GM18502 (cell line): ENCODE results near the gene STX1B.
"Not testable (repeated sequence)": the region's sequence is repeated elsewhere in the genome, so short reads cannot be mapped to it uniquely, and the experiment has no call there.

ENCODE experiments used
- ATAC-seq: cut with Tn5 transposase; IDR thresholded peaks from one replicate; pipeline ENCODE4 v1.9.1; 2021; ENCODE audit warnings: mild to moderate bottlenecking; ENCODE audit not compliant: unreplicated experiment, poor library complexity

The STX1B gene

DNA sequence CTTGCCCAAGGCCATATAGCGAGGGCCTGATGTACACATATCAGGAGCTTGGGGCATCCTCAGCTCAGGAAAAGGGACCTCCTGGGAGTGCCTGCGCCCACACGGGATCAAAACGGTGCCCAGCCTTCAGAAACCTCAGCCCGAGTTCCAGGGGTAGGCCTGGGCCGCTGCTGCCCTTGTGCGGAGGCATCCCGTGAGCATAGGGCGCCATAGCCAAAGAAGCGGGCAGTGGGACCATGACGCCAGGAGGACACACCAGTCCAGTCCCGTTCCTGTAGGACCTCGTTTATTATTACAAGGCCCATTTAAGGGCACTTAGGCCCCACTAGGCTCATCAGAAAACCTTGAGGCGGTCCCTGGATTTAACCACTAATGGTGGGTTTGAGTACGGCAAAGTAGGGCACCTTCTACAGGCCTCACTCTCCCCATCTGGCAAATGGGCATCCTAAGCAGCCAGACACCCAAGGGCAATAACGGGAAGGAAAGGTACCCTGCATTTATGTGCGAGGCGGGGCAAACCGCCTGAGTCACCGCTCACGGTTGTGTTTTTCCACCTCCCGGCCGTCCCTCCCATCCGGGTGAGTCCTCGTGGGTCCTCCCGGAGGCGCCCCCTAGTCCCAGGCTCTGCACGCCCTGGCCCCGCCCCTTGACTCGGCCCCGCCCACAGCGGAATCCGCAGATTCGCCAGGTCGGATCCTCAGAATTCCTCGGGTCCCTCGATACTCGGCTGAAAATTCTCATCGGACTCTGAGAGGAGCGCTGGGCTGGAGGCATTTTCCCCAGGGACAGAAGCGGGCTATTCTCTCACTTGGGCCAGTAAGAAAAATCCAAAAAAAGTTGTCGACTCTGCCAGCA, 53.6 kb downstream of the STX1B start:
- ATAC-seq = peak; percentile 44

GRCh38 chr16:30954993-30955392, 55.4 kb downstream of the STX1B start:
- ATAC-seq = no peak

DNA sequence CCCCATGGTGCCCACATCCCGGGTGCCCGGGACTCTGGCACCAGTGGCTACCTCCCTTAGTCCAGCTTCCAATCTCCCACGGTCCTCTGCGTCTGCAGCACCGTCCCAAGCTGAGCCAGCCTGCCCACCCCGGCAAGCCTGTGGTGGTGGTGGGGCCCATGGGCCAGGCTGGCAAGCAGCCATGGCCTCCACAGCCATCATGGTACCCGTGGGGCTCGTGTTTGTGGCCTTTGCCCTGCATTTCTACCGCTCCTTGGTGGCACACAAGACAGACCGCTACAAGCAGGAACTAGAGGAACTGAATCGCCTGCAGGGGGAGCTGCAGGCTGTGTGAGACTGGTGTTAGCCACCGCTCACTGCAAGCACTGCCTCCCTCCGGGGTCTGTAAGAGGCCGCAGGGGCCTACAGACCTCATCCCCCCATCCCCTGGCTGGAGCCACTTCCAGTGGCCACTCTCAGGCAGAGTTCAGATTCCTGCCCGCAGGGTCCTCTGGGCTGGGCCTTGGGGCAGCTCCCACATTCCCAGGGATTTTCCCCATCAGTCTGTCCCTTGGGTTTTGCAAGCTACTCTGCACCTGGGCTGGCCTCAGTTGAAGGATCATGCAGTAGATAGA, 56.8 kb downstream of the STX1B start:
- ATAC-seq = no peak

DNA sequence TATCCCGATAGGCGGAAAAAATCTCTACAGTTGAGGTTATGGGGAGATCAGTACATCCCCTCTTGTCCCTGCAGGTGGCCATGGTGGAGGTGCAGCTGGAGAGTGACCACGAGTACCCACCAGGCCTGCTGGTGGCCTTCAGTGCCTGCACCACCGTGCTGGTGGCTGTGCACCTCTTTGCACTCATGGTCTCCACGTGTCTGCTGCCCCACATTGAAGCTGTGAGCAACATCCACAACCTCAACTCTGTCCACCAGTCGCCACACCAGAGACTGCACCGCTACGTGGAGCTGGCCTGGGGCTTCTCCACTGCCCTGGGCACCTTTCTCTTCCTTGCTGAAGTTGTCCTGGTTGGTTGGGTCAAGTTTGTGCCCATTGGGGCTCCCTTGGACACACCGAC, 57.3 kb downstream of the STX1B start:
- ATAC-seq = no peak

GRCh38 chr16:30951750-30952149, 58.7 kb downstream of the STX1B start:
- no peak for ATAC-seq

GRCh38 chr16:30951193-30951592, 59.2 kb downstream of the STX1B start:
- ATAC-seq = no peak

DNA sequence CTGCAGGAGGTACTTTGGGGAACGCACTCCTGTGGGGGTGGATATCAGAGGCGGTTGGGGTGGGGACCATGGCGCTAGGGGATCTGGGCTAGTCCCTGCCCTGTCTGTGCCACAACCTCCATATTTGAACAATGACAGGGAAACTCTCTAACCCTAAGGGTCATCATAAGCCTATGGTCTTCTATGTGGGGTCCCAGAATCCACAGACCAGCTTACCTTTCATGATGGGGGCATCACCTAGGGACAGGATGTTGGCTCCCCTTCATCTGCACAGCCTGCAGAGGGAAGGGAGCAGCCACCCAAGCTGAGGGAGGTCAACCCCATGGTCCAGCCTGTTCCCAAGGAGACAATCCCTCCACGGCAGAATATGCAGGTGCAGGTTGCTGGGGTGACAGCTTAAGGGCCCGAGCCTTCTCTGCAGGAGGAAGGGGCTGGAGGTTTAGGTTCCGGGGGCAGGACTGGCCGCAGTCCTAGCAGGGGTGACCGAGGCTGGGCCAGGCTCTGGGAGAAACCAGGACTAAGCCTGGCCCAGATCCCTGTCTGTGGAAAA, 59.8 kb downstream of the STX1B start:
- ATAC-seq = no peak

- peak; percentile 58 for ATAC-seq
Observed at GRCh38 chr16:30949650-30950515, 60.6 kb downstream of the STX1B start.

DNA sequence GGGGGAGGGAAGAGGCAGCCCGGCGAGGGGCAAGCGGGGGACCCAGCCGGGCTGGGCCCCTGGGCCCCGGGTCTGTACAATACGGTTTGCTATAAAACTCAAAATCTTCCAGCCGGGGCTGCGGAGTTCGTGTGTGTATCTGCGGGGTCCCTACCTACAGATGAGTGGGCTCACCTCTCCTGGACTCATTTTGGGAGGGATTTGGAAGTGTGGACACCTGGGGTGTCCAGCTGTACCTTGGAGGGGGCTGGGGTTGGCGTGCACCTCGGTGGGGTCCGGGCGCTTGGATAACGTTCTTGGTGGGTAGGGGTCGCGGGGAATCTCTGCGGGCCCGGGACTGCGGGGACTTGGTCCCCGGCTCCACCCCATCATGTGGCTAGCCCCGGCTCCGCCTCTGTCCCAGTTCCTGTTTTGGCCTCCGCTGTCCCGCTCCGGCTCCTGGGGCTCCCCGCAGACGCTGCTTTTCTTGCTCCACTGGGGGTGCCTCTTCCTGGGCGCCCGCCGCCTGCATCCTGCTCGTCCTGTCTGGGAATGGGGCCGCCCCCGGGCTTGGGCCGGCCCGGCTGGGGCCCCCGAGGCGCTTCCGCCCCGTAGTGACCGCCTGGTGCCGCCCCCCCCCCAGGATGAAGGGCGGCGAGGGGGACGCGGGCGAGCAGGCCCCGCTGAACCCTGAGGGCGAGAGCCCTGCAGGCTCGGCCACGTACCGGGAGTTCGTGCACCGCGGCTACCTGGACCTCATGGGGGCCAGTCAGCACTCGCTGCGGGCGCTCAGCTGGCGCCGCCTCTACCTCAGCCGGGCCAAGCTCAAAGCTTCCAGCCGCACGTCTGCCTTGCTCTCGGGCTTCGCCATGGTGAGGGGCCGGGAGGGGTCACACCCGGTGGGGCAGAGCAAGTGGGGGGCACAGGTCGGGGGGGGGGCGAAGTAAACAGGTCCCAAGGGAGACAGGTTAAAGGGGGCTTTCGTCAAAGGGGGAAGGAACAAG, 61.5 kb downstream of the STX1B start, which contains the start of gene ORAI3:
Gene ORAI3, plus strand, starts transcription at position 402 of the 983 bp plus-strand sequence. Its CDS starts 222 bp downstream, at position 624.
- peak; percentile 70 for ATAC-seq

DNA sequence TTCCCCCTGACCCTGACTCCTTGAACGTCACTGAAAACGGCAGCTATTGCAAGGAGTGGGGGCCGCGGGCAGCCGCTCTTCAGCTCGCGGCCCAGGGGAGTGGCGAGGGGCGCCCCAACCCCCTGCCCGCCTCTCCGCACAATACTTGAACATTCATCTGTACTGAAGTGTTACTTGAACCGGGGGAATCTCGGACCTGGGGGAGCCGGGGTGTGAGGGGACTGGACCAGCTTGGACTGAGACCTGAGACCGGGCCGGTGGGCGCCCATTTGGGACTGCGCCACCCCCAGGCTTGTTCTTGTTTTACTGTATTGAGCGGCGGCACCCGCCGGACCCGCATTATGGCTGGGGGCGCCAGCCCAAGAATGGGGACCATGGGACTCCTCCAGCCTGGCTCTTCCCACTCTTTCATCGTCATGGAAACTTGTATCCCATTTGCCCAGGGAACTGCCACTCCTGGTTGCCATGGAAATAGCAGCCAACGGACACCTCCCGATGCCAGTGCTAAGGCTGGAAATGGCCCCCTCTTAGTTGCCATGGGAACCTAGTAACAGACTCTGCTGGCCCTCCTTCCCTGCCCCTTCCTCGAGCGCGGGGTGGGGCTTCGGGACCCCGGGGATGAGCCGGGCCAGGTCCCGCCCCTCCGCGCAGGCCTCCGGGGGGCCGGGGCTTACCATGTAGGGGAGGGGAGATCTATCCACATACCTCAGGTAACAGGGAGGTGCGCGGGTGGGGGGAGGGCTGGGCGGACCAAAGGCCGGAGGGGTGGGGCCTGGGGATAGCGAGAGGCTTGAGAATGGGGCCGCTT, 62.4 kb downstream of the STX1B start:
- peak; percentile 15 for ATAC-seq

GRCh38 chr16:30947541-30947858, 62.9 kb downstream of the STX1B start:
- ATAC-seq = no peak

DNA sequence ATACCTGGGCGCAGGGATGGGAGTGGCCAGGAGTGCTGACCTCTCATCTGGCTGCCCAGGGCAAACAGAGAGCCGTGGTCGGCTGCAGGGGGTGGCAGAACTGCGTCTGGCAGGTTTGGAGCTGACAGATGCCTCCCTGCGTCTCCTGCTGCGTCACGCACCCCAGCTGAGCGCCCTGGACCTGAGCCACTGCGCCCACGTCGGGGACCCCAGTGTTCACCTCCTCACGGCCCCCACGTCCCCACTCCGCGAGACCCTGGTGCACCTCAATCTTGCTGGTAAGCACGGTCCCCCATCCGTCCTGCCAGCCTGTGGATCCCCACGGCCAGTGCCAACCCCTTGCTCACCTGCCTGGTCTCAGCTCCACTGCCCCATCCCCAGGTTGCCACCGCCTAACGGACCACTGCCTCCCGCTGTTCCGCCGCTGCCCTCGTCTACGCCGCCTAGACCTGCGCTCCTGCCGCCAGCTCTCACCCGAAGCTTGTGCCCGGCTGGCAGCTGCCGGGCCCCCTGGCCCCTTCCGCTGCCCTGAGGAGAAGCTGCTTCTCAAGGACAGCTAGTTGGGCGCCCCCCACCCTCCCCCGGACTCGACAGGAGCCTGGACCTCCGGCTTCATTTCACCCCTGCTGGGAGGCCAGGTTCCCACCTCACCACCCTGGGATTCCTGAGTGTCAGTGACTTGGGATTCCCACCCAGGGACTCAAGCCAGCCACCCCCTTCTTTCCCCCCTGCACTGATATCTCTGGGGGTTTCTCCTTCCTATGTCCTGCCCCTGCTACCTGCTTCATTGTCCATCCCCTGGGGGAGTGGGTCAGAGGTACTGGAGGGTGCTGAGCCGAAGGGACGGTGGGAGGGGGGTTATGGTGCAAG, 63.5 kb downstream of the STX1B start:
- no peak for ATAC-seq

DNA sequence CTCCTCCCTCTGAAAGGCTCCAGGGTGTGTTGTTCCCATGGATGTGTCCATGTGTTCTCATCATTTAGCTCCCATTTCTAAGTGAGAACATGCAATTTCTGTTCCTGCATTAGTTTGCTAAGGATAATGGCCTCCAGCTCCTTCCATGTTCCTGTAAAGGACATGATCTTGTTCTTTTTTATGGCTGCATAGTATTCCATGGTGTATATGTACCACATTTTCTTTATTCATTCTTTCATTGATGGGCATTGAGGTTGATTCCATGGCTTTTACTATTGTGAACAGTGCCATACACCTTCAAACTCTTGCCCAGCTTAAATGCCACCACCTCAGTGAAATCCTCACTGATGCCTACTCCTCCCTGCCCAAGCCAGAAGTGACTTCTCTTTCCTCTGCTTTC, 66.1 kb downstream of the STX1B start:
- ATAC-seq = no peak

GRCh38 chr16:30942426-30942806, 68.0 kb downstream of the STX1B start:
- ATAC-seq = no peak

DNA sequence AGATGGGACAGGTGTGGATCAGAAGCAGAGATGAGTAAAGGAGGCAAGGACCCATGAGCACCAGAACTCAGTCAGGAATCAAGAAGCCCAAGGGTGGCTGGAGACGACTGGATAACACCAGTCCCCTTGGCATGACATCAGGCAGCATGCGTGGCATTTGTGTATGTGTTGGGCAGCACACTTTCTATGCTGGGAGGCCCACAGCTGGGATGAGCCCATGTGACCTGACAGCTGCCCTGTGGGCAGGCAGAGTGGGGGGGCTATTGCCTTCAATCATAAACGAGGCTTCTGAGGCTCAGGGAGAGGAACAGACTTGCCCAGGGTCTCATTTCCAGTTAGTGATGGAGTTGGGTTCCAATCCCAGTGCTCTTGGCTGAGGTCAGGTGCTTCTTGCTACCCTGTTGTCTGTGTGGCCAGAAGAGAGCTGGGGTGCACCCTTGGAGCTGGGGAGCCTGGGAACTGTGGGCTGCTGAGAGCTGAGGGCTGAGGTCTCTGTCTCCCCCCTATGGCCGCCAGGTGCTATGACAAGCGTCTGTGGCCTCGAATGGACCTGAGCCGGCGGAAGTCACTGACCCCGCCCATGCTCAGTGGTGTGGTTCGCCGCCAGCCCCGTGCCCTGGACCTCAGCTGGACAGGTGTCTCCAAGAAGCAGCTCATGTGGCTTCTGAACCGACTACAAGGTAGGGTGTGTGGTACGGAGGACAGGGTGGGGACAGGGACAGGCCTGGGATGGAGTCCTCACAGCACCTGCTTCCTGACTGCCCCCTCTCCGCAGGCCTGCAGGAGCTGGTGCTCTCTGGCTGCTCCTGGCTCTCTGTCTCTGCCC, 68.6 kb downstream of the STX1B start:
- peak; percentile 86 for ATAC-seq

GRCh38 chr16:30939571-30939970, 70.9 kb downstream of the STX1B start:
- not testable (repeated sequence) for ATAC-seq
